Stimulated activated CD8-positive, alpha-beta memory T cell treated with anti-CD3 and anti-CD28 coated beads, Interleukin-2, amount 100 ng/mL, for 48 hours (primary cell): ENCODE measurements around the gene FOXN3.
"Not testable (repeated sequence)": the region's sequence is repeated elsewhere in the genome, so short reads cannot be mapped to it uniquely, and the experiment has no call there.

ENCODE experiments used
- DNase-seq, 2 donors: peaks; one replicate each; pipeline ENCODE4 v3.0.0-alpha.2; 2020; ENCODE audit warnings: low read depth in 2 of 2

Gene FOXN3

GRCh38 chr14:89251061-89251460 is 166.0 kb downstream of the FOXN3 start:
- no peak for DNase-seq

- not testable (repeated sequence) for DNase-seq
These were observed 166.4 kb downstream of the FOXN3 start for GRCh38 chr14:89250655-89250975.

GRCh38 chr14:89249972-89250654 is 166.9 kb downstream of the FOXN3 start:
- DNase-seq: no peak

GRCh38 chr14:89249065-89249695 is 167.9 kb downstream of the FOXN3 start:
- no peak for DNase-seq

GRCh38 chr14:89248411-89249064 is 168.5 kb downstream of the FOXN3 start:
- no peak for DNase-seq

- no peak for DNase-seq
These were observed 169.4 kb downstream of the FOXN3 start for GRCh38 chr14:89247457-89248122.

GRCh38 chr14:89246290-89246689 is 170.7 kb downstream of the FOXN3 start:
- no peak for DNase-seq

- DNase-seq: no peak
These were observed 171.2 kb downstream of the FOXN3 start for GRCh38 chr14:89245802-89246201.

- DNase-seq: no peak
These were observed 172.3 kb downstream of the FOXN3 start for GRCh38 chr14:89244720-89245119.

- DNase-seq: no peak
These were observed 173.3 kb downstream of the FOXN3 start for GRCh38 chr14:89243741-89244140.

- no peak for DNase-seq
These were observed 173.7 kb downstream of the FOXN3 start for GRCh38 chr14:89243286-89243685.

- no peak for DNase-seq
These were observed 174.3 kb downstream of the FOXN3 start for GRCh38 chr14:89242652-89243279.

- DNase-seq: no peak
These were observed 174.9 kb downstream of the FOXN3 start for GRCh38 chr14:89241934-89242651.

GRCh38 chr14:89241257-89241656 is 175.8 kb downstream of the FOXN3 start:
- no peak for DNase-seq

- DNase-seq: no peak
These were observed 176.6 kb downstream of the FOXN3 start for GRCh38 chr14:89240414-89240813.

- no peak for DNase-seq
These were observed 178.0 kb downstream of the FOXN3 start for GRCh38 chr14:89239023-89239422.

GRCh38 chr14:89237921-89238529 is 179.0 kb downstream of the FOXN3 start:
- DNase-seq: no peak

- DNase-seq: no peak
These were observed 180.2 kb downstream of the FOXN3 start for GRCh38 chr14:89236851-89237250.

- DNase-seq: no peak
These were observed 183.8 kb downstream of the FOXN3 start for GRCh38 chr14:89233184-89233583.

- DNase-seq: no peak
These were observed 184.6 kb downstream of the FOXN3 start for GRCh38 chr14:89232265-89233070.
